ENCODE results near the gene ST6GAL2.

The ST6GAL2 gene

GRCh38 chr2:106758901-106759497, 127.0 kb downstream of the ST6GAL2 start:
- H3K36me3 Mint-ChIP-seq (ENCODE audit: low read depth), result no peaks in the 10 kb centered on the region
- H3K4me3 Mint-ChIP-seq, result no peak overlapping the region
- no peak overlapping the region for H3K27ac Mint-ChIP-seq
- H3K27me3 Mint-ChIP-seq (ENCODE audit: low read depth, poor library complexity), result peaks cover 3% of the 10 kb centered on the region
- no peak for DNase-seq
- TF ChIP-seq CTCF (IDR thresholded peaks at IDR 0.05), result no peak
- H3K9me3 Mint-ChIP-seq, result peaks cover 17% of the 10 kb centered on the region
- H3K4me1 Mint-ChIP-seq, result peaks cover 22% of the 10 kb centered on the region
